ENCODE data around the gene ASTL. TPM values are rescaled to one million over a fixed set of nuclear protein-coding genes. Genes with fewer than 3 reads are reported as not detected.

Gene ASTL
- total RNA-seq, 2 experiments from 2014 or later = 0.49 TPM; not detected in 1

- no TSS peak for BruUV-seq (replicated peaks)
Measured at GRCh38 chr2:96157649-96158553, 19.6 kb upstream of the ASTL start.

GRCh38 chr2:96156926-96157648 lies 18.8 kb upstream of the ASTL start:
- H2AFZ ChIP-seq (ENCODE audit: low read length) = peak overlapping the region; percentile 8; the same call in 1 of the 2 replicates
- H3K4me3 ChIP-seq (ENCODE audit: low read depth, low read length, poor library complexity, severe bottlenecking) = no peak overlapping the region
- H3K36me3 ChIP-seq (ENCODE audit: insufficient read depth, low read length) = no peaks in the 10 kb centered on the region; the same call in 1 of the 2 replicates
- H3K79me2 ChIP-seq (ENCODE audit: insufficient read depth, low read depth, low read length) = no peaks in the 10 kb centered on the region
- DNase-seq (ENCODE audit: low spot score) = peak; percentile 81
- H3K4me1 ChIP-seq (ENCODE audit: insufficient read depth, low read length, poor library complexity, severe bottlenecking) = peaks cover 79% of the 10 kb centered on the region
- ChIA-PET POLR2A (interaction anchor here (0.8 to 0.9 kb wide), 2 partner anchors 10 to 11 kb away, joined by 3 read pairs; no protein-coding TSS in a partner anchor), CTCF (ENCODE audit: unreplicated experiment) (interaction anchor here (2.2 kb wide), 1 partner anchor 9 kb away, joined by 9 read pairs; no protein-coding TSS in a partner anchor)
- peak overlapping the region; percentile 53 for H3K4me2 ChIP-seq (ENCODE audit: low read length)
- no peaks in the 10 kb centered on the region for H3K9me2 ChIP-seq (ENCODE audit: insufficient read depth, low read length)
- TF ChIP-seq EZH2phosphoT487 (IDR thresholded peaks at IDR 0.05; ENCODE audit: borderline replicate concordance, low read depth, low read length) (no peak), CTCF (conservative IDR thresholded peaks at IDR 0.05; ENCODE audit: low read length) (no peak)
- no peaks in the 10 kb centered on the region for H4K20me1 ChIP-seq (ENCODE audit: insufficient read depth, low read length)
- H3K9me3 ChIP-seq (ENCODE audit: low read length) = peaks cover 5% of the 10 kb centered on the region; the same call in 1 of the 2 replicates
- no TSS peak for BruUV-seq (replicated peaks)
- peak overlapping the region; percentile 35 for H3K27ac ChIP-seq (ENCODE audit: low read depth, low read length, poor library complexity, severe bottlenecking)
- intact Hi-C loops (cut with micrococcal nuclease; ENCODE audit: unreplicated experiment) = no loop called here

More at GRCh38 chr2:96157649-96158553, 19.6 kb upstream of the ASTL start:
- H3K9me3 ChIP-seq (ENCODE audit: low read length) = peaks cover 5% of the 10 kb centered on the region; the same call in 1 of the 2 replicates
- peak overlapping the region; percentile 13 for H3K4me3 ChIP-seq (ENCODE audit: low read depth, low read length, poor library complexity, severe bottlenecking)
- intact Hi-C loops (cut with micrococcal nuclease; ENCODE audit: unreplicated experiment) = no loop called here
- peak overlapping the region; percentile 80 for H2AFZ ChIP-seq (ENCODE audit: low read length)
- H3K27ac ChIP-seq (ENCODE audit: low read depth, low read length, poor library complexity, severe bottlenecking) = peak overlapping the region; percentile 0
- TF ChIP-seq CTCF (conservative IDR thresholded peaks at IDR 0.05; ENCODE audit: low read length) (no peak), EZH2phosphoT487 (IDR thresholded peaks at IDR 0.05; ENCODE audit: borderline replicate concordance, low read depth, low read length) (no peak)
- no peaks in the 10 kb centered on the region for H3K9me2 ChIP-seq (ENCODE audit: insufficient read depth, low read length)
- peak overlapping the region; percentile 53 for H3K4me2 ChIP-seq (ENCODE audit: low read length)
- H3K79me2 ChIP-seq (ENCODE audit: insufficient read depth, low read depth, low read length) = no peaks in the 10 kb centered on the region
- CTCF ChIA-PET (ENCODE audit: unreplicated experiment) = interaction anchor here (2.2 kb wide), 1 partner anchor 10 kb away, joined by 9 read pairs; no protein-coding TSS in a partner anchor
- peaks cover 79% of the 10 kb centered on the region for H3K4me1 ChIP-seq (ENCODE audit: insufficient read depth, low read length, poor library complexity, severe bottlenecking)
- no peaks in the 10 kb centered on the region; the same call in 1 of the 2 replicates for H3K36me3 ChIP-seq (ENCODE audit: insufficient read depth, low read length)
- POLR2A ChIA-PET = interaction anchor here (0.8 to 1.3 kb wide), 3 partner anchors 8 to 10 kb away, joined by 3 to 8 read pairs (median 3); no protein-coding TSS in a partner anchor
- no peaks in the 10 kb centered on the region for H4K20me1 ChIP-seq (ENCODE audit: insufficient read depth, low read length)
- DNase-seq (ENCODE audit: low spot score) = no peak
